HUES64 (cell line): ENCODE data around the gene HRH1.
"Not testable (repeated sequence)": the region's sequence is repeated elsewhere in the genome, so short reads cannot be mapped to it uniquely, and the experiment has no call there.

Experiments
- H3K27ac ChIP-seq: 2 replicates; pipeline ENCODE4 v1.7.0; 2013; ENCODE audit warnings: low read depth, low read length, inconsistent platforms
- H3K27me3 ChIP-seq: 2 replicates; pipeline ENCODE4 v1.6.1; 2013; ENCODE audit warnings: mild to moderate bottlenecking, low read length; ENCODE audit not compliant: insufficient read depth
- H3K36me3 ChIP-seq: 2 replicates; pipeline ENCODE4 v1.6.1; 2013; ENCODE audit warnings: mild to moderate bottlenecking, low read length; ENCODE audit not compliant: insufficient read depth
- H3K4me1 ChIP-seq: 2 replicates; pipeline ENCODE4 v1.6.1; 2013; ENCODE audit warnings: mild to moderate bottlenecking, low read length, moderate library complexity; ENCODE audit not compliant: insufficient read depth
- H3K4me3 ChIP-seq: 2 replicates; pipeline ENCODE4 v1.5.1; 2013; ENCODE audit warnings: mild to moderate bottlenecking, low read length, moderate library complexity
- H3K9ac ChIP-seq: 2 replicates; pipeline ENCODE4 v1.6.1; 2013; ENCODE audit warnings: mild to moderate bottlenecking, low read depth, low read length
- H3K9me3 ChIP-seq: 2 replicates; pipeline ENCODE4 v1.6.1; 2013; ENCODE audit warnings: low read depth, low read length; ENCODE audit not compliant: insufficient read depth
- WGBS: fragments of 150-250, 120-280 bp; methylation state at CpG from one replicate; pipeline ENCODE4 v1.1.7; 2013; ENCODE audit warnings: missing lambda C conversion rate; 5-methylcytosine and 5-hydroxymethylcytosine counted together

Gene HRH1

DNA sequence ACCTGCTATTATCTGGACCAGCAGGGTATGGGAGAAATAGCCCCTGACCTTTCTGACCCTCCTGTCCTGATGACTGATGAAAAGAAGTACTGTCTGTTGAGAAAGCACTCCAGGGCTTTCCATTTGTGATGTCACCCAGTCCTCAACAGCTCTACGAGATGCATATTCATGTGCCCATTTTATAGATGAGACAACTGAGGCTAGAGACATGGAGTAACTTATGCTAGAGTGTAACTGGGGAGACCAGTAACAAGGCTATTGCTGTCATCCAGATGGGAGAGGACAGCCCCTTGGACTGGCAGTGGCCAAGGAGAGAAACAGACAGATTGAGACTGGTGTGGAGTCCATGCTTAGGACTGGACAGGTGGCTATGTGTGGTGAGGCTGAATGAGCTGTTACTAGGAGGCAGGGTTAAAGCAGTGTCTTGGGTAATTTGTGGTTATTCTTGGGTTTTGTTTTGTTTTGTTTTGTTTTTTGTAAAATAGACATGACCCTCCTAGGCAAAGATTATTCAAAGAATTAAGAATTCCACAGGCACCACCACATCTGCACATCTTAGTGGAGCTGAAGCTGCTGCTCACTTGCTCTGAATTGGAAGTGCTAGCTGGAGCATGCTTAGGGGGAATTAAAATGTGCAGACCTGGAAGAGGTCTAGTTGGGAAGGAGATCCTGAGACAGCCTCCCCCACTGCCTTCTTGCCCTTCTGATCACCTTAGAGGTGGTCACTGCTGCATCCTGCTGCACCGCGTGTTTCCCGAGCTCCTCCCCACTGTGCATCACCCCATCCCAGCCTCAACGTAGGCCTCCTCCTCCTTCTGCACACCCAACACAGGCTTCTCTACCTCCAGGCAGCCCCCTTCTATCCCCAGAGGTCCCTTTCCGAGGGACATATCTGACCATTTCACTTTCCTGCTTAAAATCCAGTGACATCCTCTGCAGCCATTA lies 8.4 kb downstream of the HRH1 start:
- no peaks in the 10 kb centered on the region for H3K9me3 ChIP-seq
- 82% methylated on average over 6 of the region's 6 CpGs for WGBS

DNA sequence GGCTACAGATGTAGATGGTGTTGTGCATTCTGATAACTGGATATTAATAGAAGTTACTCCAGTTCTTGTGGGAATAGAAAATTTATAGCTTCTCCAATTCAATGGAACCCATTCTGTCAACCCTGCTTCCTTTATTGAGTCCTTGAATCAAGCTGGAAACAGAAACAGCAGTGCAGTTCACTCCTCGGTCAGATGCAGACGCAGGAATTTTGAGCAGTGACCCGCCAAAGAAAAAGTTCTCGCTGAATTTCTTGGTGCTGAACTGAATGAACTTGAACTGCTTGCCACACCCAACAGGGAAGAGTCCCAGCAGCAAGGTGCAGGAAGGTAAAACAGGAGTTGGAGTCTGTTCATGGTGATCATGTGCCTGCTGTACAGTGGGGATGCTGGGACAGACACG lies 10.3 kb downstream of the HRH1 start:
- no peak overlapping the region for H3K4me3 ChIP-seq
- 90% methylated on average over 5 of the region's 5 CpGs for WGBS
- no peak overlapping the region for H3K9ac ChIP-seq
- H3K27me3 ChIP-seq = no peaks in the 10 kb centered on the region
- no peaks in the 10 kb centered on the region for H3K9me3 ChIP-seq
- no peaks in the 10 kb centered on the region for H3K36me3 ChIP-seq
- no peak overlapping the region for H3K27ac ChIP-seq
- H3K4me1 ChIP-seq = no peaks in the 10 kb centered on the region

More for the DNA sequence above, 8.4 kb downstream of the HRH1 start:
- H3K27ac ChIP-seq = no peak overlapping the region
- peaks cover 4% of the 10 kb centered on the region; the same call in 1 of the 2 replicates for H3K27me3 ChIP-seq
- H3K9ac ChIP-seq = no peak overlapping the region
- H3K4me1 ChIP-seq = no peaks in the 10 kb centered on the region
- no peaks in the 10 kb centered on the region for H3K36me3 ChIP-seq
- H3K4me3 ChIP-seq = no peak overlapping the region

DNA sequence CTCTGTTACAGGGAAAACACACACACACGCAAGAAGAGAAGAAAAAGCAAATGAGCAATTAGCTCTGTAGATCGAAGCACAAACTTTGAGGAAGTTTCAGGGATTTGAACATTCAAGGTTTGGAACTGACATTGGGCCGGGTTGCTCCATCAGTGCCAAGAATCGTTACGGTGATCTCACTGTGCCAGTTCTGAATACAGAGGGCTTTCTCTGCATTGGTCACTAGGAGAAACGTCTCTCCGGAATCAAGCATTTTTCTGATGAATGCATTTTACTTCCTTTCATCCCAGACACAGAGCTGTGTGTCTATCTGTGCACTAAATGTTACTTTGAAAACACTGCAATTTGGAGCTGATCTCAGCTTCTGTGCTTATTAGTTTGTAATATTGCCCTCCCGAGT lies 11.2 kb downstream of the HRH1 start:
- no peaks in the 10 kb centered on the region for H3K36me3 ChIP-seq
- H3K27me3 ChIP-seq = no peaks in the 10 kb centered on the region
- no peak overlapping the region for H3K4me3 ChIP-seq
- H3K9ac ChIP-seq = no peak overlapping the region
- 94% methylated on average over 8 of the region's 8 CpGs for WGBS
- no peaks in the 10 kb centered on the region for H3K9me3 ChIP-seq
- no peak overlapping the region for H3K27ac ChIP-seq
- no peaks in the 10 kb centered on the region for H3K4me1 ChIP-seq

DNA sequence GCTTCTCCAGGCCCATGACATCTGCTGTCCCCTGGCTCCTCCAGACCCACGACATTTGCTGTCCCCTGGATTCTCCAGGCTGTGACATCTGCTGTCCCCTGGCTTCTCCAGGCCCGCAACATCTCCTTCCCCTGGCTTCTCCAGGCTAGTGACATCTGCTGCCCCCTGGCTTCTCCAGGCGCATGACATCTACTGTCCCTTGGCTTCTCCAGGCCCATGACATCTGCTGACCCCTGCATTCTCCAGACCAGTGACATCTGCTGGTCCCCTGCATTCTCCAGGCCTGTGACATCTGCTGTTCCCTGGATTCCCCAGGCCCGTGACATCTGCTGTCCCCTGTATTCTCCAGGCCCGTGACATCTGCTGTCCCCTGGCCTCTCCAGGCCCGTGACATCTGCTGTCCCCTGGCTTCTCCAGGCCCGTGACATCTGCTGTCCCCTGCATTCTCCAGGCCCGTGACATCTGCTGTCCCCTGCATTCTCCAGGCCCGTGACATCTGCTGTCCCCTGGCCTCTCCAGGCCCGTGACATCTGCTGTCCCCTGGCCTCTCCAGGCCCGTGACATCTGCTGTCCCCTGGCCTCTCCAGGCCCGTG lies 12.6 kb downstream of the HRH1 start:
- H3K9me3 ChIP-seq, H3K4me1 ChIP-seq, H3K9ac ChIP-seq, H3K27me3 ChIP-seq, H3K4me3 ChIP-seq, H3K27ac ChIP-seq, H3K36me3 ChIP-seq: not testable (repeated sequence)
- 93% methylated on average over 10 of the region's 12 CpGs for WGBS

DNA sequence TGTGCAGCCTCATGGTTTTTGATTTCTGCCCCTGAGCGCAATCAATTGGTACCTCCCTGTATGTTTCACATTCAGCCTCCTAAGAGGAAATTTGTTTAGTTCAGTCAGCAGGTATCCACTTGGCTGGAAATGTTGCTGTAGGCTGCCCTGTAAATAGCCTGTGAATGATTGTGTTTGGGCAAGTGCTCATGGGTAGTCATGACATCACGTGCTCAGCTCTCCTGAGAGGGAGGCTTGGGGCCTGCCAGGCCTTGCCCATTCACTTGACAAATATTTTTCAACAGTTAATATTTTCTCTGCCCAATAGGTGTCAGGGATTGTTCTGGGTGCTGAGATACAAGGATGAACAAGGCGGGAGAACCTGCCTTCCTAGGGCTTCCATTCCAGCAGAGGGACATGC lies 13.3 kb downstream of the HRH1 start:
- H3K9ac ChIP-seq = no peak overlapping the region
- no peak overlapping the region for H3K27ac ChIP-seq
- H3K27me3 ChIP-seq = no peaks in the 10 kb centered on the region
- no peaks in the 10 kb centered on the region for H3K4me1 ChIP-seq
- no peaks in the 10 kb centered on the region for H3K9me3 ChIP-seq
- H3K4me3 ChIP-seq = no peak overlapping the region
- 95% methylated on average over 3 of the region's 3 CpGs for WGBS
- no peaks in the 10 kb centered on the region for H3K36me3 ChIP-seq

DNA sequence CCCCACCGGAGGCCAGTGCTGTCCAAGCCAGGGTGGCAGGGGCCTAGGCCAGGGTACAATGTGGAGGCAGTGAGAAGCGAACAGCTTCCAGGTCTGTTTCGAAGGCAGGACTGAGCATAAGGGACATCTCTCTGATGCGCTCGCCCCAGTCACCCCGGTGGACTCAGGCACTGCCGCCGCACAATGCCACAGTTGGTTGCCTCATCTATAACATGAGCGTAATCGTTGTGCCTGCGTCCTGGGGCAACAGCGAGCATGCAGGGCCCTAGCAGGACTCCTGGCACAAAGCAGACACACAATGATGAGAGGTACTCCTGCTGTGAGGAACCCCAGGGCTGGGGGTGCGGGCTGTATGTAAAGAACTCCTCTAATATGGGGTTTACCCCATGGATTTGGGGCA lies 14.1 kb downstream of the HRH1 start:
- H3K4me3 ChIP-seq = no peak overlapping the region
- no peaks in the 10 kb centered on the region for H3K27me3 ChIP-seq
- 89% methylated on average over 13 of the region's 13 CpGs for WGBS
- no peak overlapping the region for H3K9ac ChIP-seq
- no peaks in the 10 kb centered on the region for H3K9me3 ChIP-seq
- no peaks in the 10 kb centered on the region for H3K36me3 ChIP-seq
- H3K4me1 ChIP-seq = no peaks in the 10 kb centered on the region
- H3K27ac ChIP-seq = no peak overlapping the region

DNA sequence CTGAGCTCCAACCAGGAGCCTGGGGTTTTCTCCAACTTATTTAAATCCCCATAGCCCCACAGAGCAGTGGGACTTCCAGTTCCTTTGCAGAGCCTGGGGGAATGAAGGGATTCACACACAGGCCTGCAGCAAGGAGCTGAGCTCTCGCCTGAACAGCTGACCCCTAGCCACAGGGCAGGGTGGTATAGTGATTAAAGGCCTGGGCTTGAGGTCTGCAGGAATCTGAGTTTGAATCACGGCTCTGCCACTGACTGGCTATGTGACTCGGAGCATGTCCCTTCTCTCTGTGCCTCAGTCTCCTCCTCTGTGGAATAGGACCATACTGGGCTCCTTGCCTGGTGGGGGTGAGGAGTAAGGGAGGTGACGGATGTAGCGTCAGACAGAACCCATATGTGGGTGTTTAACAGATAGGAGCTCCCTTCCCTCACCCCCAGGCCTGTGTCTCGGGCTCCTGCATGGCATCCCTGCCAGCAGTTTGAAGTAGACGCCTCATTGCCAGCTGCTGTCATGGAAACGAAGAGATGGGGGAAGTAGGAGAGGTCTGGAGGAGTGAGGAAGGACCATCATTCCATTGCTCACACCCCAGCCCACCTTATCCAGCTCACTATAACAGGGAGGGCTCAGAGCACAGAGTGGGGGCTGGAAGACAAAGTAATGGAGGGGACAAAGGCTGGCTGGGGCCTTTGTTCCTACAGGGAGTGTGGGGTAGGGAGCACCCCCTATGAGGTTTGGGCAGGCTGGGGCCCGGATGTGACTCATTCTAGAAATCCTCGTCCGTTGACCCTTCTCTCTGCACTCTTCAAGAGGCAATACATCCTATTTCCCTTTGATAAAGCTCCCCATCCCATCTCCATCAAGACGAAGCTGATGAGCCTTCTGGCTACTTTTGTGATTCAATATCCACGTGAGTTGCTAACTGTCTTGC lies 14.8 kb downstream of the HRH1 start:
- no peak overlapping the region for H3K27ac ChIP-seq

DNA sequence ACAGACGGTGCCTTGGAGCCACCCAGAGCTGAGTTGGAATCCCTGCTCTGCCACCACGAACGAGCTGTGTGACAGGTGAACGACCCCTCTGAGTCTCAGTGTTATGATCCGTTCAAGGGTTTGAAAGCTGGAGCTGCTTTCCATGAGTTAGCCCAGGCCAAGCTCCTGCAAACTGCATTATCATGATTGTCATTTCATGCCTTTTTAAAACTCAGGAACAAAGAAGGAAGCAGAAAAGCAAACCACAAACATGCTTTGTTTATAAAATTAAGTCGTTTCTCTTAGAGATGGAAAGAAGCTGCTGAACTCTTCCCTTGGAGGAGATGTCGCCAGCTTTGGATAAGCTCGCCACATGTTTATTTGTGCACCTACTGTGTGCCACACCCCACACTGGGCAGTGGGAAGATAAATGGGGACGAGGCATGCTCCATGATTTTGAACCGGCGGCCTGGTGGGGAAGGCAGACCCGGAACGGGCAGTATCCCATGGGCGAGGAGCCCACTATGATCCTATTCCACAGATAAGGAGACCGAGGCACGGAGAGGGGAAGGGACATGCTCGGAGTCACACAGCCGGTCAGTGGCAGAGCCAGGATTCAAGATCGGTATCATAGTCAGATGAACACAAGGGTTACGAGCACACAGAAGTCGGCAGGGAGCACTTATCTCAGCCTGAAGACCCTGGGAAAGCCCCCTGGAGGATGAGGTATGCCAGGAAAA lies 15.9 kb downstream of the HRH1 start:
- Histone ChIP-seq H3K4me3 (no peak overlapping the region), H3K9me3 (no peaks in the 10 kb centered on the region), H3K27me3 (no peaks in the 10 kb centered on the region), H3K9ac (no peak overlapping the region), H3K27ac (no peak overlapping the region), H3K36me3 (no peaks in the 10 kb centered on the region), H3K4me1 (no peaks in the 10 kb centered on the region)
- WGBS = 88% methylated on average over 21 of the region's 21 CpGs

More for the DNA sequence above, 14.8 kb downstream of the HRH1 start:
- no peaks in the 10 kb centered on the region for H3K27me3 ChIP-seq
- H3K9me3 ChIP-seq = no peaks in the 10 kb centered on the region
- no peak overlapping the region for H3K9ac ChIP-seq
- no peaks in the 10 kb centered on the region for H3K4me1 ChIP-seq
- no peak overlapping the region for H3K4me3 ChIP-seq
- no peaks in the 10 kb centered on the region for H3K36me3 ChIP-seq
- 82% methylated on average over 8 of the region's 13 CpGs for WGBS

DNA sequence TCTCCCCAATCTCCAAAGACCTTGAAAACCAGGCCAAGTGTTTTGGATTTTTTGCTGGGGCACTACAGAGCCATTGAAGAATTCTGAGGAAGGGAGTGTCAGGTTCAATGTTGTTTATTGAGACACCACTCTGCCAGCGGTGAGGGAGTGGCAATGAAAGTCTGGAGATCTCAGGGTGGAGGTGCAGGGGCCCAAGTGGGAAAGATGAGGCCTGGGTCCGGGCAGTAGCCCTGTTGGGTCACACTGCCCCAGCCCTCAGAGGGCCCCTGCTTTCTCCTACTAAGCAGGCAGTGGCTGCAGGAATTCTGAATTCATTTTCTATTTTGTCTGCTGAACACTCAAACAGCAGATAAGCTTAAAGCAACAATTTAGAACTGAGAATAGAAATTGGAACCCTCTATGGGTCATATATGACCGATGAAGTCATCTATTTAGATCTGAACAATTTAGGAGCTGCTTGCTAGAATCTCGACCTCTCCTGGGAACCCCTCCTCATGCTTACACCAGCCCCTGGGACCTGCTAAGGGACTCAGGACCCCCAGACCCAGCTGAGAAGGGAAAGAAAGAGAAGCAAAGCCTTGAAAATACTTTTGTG lies 17.9 kb downstream of the HRH1 start:
- H3K27me3 ChIP-seq = no peaks in the 10 kb centered on the region
- H3K9ac ChIP-seq = no peak overlapping the region
- H3K36me3 ChIP-seq = no peaks in the 10 kb centered on the region
- no peaks in the 10 kb centered on the region for H3K4me1 ChIP-seq
- WGBS = 91% methylated on average over 4 of the region's 4 CpGs
- no peak overlapping the region for H3K4me3 ChIP-seq
- no peaks in the 10 kb centered on the region for H3K9me3 ChIP-seq
- H3K27ac ChIP-seq = no peak overlapping the region

DNA sequence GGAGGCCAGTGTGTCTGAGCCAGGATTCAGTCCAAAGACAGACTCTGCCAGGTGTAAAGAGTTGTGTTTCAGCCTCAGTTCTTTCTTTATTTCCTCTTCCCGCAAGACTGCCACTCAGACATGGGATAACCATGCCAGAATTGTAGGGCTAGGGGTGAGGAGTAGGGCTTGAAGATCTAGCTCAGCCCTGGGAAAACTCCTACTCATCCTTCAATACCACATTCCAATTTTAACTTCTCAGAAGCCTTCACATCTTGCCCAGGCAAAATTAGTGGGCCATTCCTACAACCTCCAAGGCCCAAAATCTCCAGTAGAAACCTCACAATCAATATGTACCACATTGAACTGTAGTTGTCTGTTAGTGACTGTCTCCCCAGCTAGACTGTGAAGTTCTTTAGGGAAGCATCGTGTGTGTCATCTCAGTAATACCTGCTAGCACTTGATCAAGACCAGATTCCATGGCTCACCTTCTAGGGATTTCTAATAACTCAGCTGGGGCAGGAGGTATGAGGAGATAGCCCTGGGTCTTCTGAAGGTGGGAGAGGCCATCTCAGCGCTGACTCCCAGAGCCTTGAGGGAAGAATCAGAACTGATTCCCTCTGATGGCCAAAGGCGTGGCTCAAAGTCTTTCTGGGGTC lies 19.7 kb downstream of the HRH1 start:
- 98% methylated on average over 4 of the region's 4 CpGs for WGBS
- Histone ChIP-seq H3K36me3 (no peaks in the 10 kb centered on the region), H3K27me3 (no peaks in the 10 kb centered on the region), H3K9ac (no peak overlapping the region), H3K4me1 (no peaks in the 10 kb centered on the region), H3K9me3 (no peaks in the 10 kb centered on the region), H3K27ac (no peak overlapping the region), H3K4me3 (no peak overlapping the region)
